ENCODE results near the gene HOXB4. TPM values are rescaled to one million over a fixed set of nuclear protein-coding genes. Genes with fewer than 3 reads are reported as not detected.
"Not testable (repeated sequence)": the region's sequence is repeated elsewhere in the genome, so short reads cannot be mapped to it uniquely, and the experiment has no call there.

HOXB4 gene
- total RNA-seq, 1 donor: 0.31 TPM

DNA sequence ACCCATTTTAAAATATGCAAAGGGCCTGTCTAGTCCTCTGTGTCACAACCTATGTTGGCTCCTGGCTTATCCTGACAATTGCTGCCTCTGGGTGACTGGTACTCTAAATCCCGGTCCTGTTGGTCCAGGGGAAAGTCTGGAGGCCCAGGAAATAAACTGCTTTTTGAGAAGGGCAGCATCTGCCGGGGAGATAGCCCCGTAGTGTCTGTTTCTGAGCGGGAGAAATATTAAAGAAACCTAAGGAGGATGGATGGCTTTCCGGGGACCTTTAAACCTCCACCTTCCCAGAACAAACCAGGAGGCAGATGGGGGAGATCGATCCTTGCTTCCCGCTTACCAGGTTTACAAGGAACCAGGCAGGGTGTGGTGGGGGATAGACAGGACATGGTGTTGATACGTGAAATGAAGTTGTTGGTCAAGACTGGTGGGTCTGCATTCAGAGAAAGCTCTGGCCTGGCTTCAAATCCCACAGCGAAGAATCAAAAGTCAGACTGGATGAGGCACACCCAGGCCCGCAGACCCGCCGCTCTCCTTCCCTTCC, 37.0 kb downstream of the HOXB4 start:
- no peaks in the 10 kb centered on the region for H3K9me3 ChIP-seq (ENCODE audit: low read depth, low read length)
- H3K4me3 ChIP-seq (ENCODE audit: low read length): peak overlapping the region; percentile 49
- H3K27me3 ChIP-seq (ENCODE audit: insufficient read depth, low read length): peaks cover 51% of the 10 kb centered on the region
- H3K4me1 ChIP-seq (ENCODE audit: insufficient read depth, low read length): peaks cover 39% of the 10 kb centered on the region

DNA sequence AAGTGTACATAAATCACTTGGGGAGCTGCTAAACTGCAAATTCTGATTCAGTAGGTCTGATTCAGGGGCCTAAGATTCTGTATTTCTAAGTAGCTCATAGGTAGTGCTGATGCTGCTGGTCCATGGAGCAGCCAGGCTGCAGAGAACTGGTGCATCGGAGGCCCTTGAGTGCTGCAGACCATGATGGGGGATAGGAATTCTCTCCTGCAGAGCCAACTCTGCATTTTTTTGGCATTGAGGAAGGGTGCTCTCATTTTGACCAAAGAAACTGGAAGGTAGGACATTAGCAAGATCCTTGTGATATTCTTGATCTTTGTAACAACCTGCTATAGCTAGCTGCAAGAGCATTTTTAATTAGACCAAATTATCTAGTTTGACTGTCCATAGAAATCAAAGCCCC, 37.9 kb downstream of the HOXB4 start:
- peaks cover 37% of the 10 kb centered on the region for H3K4me1 ChIP-seq (ENCODE audit: insufficient read depth, low read length)
- no peaks in the 10 kb centered on the region for H3K9me3 ChIP-seq (ENCODE audit: low read depth, low read length)
- H3K4me3 ChIP-seq (ENCODE audit: low read length): no peak overlapping the region
- peaks cover 46% of the 10 kb centered on the region for H3K27me3 ChIP-seq (ENCODE audit: insufficient read depth, low read length)

DNA sequence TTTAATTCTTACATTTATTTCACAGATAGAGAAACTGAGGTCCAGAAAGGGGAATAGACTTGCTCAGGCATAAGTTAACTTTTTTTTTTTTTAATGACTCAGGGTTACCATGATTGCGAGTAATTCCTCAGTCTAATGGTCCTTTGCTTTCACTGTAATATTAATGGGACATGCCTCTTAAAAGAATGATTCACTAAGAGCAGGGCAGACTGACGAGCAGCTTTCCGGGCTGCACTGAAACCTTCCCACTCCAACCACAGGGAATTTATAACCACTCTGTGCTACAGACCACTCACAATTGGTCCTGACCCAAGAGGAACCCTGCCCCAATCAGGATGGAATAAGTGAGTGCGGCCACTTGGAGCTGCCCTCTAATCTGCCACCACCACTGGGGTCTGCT, 39.0 kb downstream of the HOXB4 start:
- H3K4me3 ChIP-seq (ENCODE audit: low read length): no peak overlapping the region
- peaks cover 42% of the 10 kb centered on the region for H3K27me3 ChIP-seq (ENCODE audit: insufficient read depth, low read length)
- no peaks in the 10 kb centered on the region for H3K9me3 ChIP-seq (ENCODE audit: low read depth, low read length)
- H3K4me1 ChIP-seq (ENCODE audit: insufficient read depth, low read length): peaks cover 28% of the 10 kb centered on the region

DNA sequence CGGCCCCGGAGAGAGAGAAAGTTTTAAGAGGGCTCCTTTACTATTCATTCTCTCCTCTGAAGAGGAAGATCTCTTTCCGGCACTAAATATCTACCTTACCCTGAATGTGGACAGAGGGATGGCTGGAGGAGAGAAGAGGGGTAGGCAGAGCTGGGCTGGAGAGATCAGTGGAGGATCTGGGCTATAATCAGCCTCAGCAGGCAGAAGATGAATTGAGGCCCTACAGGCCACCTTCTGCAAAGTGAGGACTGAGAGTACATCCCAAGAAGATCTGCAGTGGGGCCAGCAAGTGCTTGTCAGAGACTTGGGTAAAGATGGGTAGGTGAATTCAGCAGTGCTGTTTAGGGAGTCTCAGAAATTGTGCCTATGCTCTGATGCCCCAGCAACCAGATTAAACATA, 40.8 kb downstream of the HOXB4 start:
- H3K4me3 ChIP-seq (ENCODE audit: low read length): no peak overlapping the region
- peaks cover 27% of the 10 kb centered on the region for H3K27me3 ChIP-seq (ENCODE audit: insufficient read depth, low read length)
- peaks cover 13% of the 10 kb centered on the region for H3K4me1 ChIP-seq (ENCODE audit: insufficient read depth, low read length)
- H3K9me3 ChIP-seq (ENCODE audit: low read depth, low read length): no peaks in the 10 kb centered on the region

DNA sequence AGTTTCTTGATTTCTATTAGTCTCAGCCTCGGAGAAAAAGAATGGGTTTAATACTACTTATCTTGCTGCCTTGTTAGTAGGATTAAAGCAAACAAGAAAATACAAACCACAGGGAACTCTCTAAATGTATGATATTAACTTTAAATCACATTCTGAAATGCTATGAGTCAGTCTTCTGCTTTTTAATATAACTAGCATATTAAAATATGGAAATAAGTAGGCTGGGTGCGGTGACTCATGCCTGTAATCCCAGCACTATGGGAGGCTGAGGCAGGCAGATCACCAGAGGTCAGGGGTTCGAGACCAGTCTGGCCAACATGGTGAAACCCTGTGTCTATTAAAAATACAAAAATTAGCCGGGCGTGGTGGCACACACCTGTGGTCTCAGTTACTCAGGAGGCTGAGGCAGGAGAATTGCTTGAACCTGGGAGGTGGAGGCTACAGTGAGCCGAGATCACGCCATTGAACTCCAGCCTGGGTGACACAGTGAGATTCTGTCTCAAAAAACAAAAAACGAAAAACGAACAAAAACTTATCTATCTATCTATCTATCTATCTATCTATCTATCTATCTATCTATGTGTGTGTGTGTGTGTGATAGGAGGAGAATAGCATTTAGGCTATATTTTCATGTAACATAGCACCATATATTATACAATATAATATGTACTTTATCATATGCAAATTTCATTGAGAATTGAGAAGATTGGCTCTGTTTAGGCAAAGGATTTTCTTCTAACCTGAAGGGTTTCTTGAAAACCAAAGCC, 42.2 kb downstream of the HOXB4 start:
- not testable (repeated sequence) for H3K4me1 ChIP-seq (ENCODE audit: insufficient read depth, low read length); H3K4me3 ChIP-seq (ENCODE audit: low read length); H3K9me3 ChIP-seq (ENCODE audit: low read depth, low read length)
- peaks cover 17% of the 10 kb centered on the region for H3K27me3 ChIP-seq (ENCODE audit: insufficient read depth, low read length)

DNA sequence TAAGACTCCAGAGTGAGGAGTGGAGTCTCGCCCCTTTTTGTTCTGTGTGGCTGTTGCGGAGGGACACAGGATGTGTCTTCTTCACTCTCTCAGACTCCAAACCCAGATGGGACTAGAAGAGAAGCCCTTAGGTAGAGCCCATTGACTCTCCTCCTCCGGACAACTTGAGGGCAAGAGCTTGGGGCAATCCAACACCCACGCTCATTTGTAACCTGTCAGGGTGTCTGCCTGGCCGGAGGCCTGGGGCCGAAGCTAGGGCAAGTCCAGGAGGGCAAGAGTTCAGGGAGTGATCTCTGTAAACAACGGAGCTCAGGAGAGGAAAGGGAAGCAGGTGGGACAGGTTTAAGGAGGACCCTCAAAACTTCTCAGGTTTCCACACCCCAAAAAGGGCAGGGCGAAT, 45.9 kb downstream of the HOXB4 start:
- Histone ChIP-seq H3K27me3 (ENCODE audit: insufficient read depth, low read length) (peaks cover 10% of the 10 kb centered on the region), H3K4me1 (ENCODE audit: insufficient read depth, low read length) (no peaks in the 10 kb centered on the region), H3K9me3 (ENCODE audit: low read depth, low read length) (no peaks in the 10 kb centered on the region), H3K4me3 (ENCODE audit: low read length) (no peak overlapping the region)

DNA sequence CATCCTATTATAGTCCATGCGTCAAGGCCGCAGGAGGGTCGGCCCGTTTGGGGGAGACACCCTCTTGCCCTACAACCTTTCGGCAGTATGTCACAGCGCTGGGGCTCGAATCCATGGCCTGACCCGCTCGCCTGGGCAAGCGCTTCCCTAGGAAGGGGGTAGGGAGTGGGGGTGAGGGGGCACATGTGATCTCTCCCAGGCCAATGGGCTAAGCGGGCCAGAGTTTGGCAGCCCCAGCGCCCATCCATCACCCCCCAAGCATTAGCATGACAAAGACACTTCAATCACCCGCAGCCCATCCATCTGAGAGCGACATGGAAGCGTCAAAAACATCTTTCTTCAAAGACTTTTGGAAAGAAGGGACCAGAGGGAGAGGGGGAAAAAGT, 47.3 kb downstream of the HOXB4 start, which contains the start of gene HOXB1:
Gene HOXB1 (minus strand): TSS at position 125 of the 386 bp plus-strand sequence. CDS start 107 bp downstream, at position 18.
- Histone ChIP-seq H3K9me3 (ENCODE audit: low read depth, low read length) (no peaks in the 10 kb centered on the region), H3K27me3 (ENCODE audit: insufficient read depth, low read length) (peaks cover 21% of the 10 kb centered on the region), H3K4me1 (ENCODE audit: insufficient read depth, low read length) (no peaks in the 10 kb centered on the region), H3K4me3 (ENCODE audit: low read length) (no peak within 1 kb of the TSS)

DNA sequence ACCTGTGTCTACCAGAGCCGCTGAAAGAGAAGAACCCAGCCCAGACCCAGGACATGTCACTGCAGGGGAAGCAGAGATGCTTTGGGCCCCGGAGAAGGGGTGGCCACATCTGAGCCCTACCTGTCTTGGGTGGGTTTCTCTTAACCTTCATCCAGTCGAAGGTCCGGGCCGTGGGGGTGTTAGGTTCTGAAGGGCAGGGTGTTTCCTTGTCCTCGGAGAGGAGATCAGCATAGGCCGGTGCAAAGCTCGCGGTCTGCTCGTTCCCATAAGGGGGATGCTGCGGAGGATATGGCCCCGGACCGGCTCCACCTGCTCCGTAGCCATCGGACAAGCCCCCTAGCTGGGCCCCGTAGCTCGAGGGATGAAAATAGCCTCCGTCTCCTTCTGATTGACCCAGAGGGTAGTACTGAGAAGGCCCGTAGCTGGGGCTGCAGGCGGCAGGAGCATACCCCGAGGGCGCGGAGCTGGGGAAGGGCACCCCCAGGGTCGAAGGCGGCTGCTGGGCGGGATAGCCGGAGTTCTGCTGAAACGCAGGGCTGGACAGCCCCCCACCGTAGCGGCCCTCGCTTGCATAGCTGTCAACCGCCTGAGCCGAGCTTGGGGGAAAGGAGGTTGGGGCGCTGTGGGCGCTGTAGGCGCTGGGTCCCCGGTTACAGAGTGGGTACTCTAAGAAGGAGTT, 47.8 kb downstream of the HOXB4 start:
- Histone ChIP-seq H3K4me1 (ENCODE audit: insufficient read depth, low read length) (no peaks in the 10 kb centered on the region), H3K4me3 (ENCODE audit: low read length) (no peak overlapping the region), H3K27me3 (ENCODE audit: insufficient read depth, low read length) (peaks cover 26% of the 10 kb centered on the region), H3K9me3 (ENCODE audit: low read depth, low read length) (no peaks in the 10 kb centered on the region)

DNA sequence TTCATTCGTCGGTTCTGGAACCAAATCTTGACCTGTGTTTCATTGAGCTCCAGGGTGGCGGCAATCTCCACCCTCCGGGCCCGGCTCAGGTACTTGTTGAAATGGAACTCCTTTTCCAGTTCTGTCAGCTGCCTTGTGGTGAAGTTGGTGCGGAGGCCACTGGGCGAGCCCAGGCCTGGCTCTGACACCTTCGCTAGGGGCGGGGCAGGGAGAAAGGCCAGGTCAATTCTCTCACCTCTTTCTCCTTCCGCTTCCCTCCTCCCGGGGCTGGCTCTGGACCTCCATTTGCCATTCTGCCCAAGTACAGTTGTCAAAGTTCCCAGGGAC, 48.5 kb downstream of the HOXB4 start:
- Histone ChIP-seq H3K9me3 (ENCODE audit: low read depth, low read length) (no peaks in the 10 kb centered on the region), H3K27me3 (ENCODE audit: insufficient read depth, low read length) (peaks cover 30% of the 10 kb centered on the region)

DNA sequence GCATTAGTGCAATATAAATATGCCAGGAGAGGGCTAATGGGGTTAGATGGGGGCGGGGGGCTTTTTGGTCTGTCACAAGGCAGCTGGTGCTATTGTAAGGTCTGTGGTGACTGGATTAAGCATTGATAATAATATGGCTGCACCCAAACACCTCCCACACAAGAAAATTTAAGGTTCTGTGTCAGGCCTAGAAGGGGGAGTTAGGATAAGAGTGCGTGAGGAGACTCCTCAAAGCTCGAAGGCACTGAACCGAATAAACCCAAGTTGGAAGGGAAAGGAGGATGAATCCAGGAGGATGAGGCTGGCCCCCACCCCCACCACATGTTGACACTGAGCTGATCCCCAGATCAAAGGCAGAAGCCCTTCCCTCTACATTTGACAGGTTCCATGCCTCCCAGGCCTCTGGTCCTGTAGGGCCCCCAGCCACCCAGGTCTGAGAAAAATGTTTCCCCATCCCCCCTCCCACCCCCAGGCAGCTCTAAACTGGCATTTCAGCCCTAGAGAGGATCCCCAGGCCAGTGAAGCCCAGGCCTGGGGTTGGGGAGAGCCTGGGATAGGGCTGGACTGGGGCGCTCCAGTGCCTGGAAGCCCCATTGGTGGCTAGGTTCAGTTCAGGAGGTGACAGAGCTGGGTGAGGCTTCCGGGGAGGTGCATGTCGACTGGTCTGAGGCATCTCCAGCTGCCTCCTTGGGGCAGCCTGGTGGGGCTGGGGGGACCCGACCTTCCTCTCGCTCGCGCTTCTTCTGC, 49.0 kb downstream of the HOXB4 start:
- Histone ChIP-seq H3K27me3 (ENCODE audit: insufficient read depth, low read length) (peaks cover 33% of the 10 kb centered on the region), H3K9me3 (ENCODE audit: low read depth, low read length) (no peaks in the 10 kb centered on the region), H3K4me1 (ENCODE audit: insufficient read depth, low read length) (no peaks in the 10 kb centered on the region), H3K4me3 (ENCODE audit: low read length) (no peak overlapping the region)

More for the DNA sequence above, 48.5 kb downstream of the HOXB4 start:
- H3K4me1 ChIP-seq (ENCODE audit: insufficient read depth, low read length): no peaks in the 10 kb centered on the region
- H3K4me3 ChIP-seq (ENCODE audit: low read length): no peak overlapping the region

DNA sequence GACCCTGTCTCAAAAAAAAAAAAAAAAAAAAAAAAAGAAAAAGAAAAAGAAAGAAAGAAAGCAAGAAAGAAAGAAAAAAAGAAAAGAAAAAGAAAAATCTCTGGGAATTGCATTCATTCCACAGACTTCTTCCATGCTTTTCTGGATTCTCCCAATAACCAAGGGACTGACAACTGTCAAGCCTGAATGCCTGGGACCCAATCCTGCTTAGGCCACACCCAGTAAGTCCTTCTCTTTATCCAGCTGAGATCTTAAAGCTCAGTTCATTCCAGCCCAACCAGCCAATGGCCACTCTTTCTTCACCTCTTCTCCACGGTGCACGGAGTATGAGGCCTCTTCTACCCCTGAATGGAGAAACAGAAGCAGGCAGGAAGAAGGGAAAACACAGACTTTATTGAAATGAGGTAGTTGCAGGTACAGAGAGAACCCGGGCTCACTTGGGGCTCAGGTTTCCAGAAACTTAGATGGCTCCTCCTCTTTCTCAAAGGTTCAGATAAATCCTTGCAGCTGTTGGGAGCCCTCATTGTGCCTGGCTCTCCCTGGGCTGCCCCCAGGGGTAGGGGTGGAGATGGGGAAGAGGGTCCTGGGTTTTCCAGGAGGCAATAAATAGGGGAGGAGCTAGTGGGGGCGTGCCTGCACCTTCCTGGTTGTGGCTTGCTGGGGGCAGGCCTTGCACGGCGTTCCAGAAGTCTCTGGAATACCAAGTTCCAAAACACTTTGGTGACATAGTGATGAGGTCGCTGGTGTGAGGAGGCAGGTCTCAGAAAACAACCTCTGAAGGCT, 49.8 kb downstream of the HOXB4 start:
- Histone ChIP-seq H3K9me3 (ENCODE audit: low read depth, low read length) (no peaks in the 10 kb centered on the region), H3K27me3 (ENCODE audit: insufficient read depth, low read length) (peaks cover 41% of the 10 kb centered on the region), H3K4me3 (ENCODE audit: low read length) (no peak overlapping the region), H3K4me1 (ENCODE audit: insufficient read depth, low read length) (no peaks in the 10 kb centered on the region)

DNA sequence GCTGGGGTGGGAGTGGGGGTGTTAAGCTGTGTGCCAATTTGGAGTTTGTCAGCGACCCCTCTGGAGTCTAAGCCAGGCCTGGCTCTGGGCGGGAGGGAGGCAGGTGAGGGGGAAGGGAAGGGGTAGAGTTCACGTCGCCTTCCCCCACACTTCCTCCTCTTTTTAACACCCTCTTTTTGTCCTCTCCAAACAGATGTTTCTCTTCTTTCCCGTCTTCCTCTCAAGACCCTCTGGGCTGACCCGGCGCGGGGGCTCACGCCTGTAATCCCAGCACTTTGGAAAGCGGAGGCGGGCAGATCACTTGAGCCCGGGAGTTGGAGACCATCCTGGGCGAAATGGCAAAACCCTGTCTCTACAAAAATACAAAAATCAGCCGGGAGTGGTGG, 50.6 kb downstream of the HOXB4 start:
- Histone ChIP-seq H3K4me1 (ENCODE audit: insufficient read depth, low read length) (no peaks in the 10 kb centered on the region), H3K27me3 (ENCODE audit: insufficient read depth, low read length) (peaks cover 41% of the 10 kb centered on the region), H3K4me3 (ENCODE audit: low read length) (no peak overlapping the region), H3K9me3 (ENCODE audit: low read depth, low read length) (no peaks in the 10 kb centered on the region)

DNA sequence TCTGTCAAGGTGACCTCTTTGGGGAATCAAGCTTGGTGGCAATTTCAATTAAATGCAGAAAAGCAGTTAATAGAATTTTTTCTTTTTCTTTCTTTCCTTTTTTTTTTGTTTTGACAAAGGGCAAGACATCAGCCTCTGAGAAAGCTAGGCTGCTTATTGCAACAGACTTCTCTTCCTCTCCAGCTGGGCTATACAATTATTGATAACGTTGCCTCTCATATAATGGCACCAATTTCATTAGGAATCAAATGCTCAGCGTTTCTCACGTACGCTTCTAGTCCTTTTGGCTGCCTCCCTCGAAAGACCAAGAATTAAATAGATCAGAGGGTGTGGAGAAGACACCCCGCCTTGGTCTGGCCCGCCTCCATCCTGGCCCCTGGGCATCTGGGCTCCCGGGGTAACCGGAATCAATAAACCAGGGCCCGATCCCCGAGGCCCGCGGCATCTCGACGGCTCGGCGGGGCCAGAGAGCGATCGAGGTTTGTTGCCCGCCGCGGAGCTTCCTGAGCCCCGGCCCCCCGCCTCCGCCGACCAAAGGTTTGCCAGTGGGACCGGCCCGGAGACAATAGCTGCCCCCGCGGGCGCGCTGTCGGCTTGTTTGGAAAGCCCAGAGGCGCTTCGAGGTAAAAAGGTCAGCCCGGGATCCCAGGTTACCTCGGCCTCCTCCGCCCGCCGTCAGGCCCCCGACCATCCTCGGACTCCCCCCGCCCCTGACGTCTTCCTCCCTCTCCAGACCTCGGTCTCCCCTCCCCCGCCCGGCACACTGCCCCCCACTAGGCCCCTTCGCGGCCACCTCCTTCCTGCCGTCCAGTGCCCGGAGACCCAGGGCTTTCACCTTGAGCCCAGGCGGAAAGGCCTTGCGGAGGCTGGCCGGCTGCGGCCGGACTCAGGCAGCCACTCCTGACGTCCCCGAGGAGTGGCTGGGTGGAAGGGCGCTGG, 51.3 kb downstream of the HOXB4 start:
- no peaks in the 10 kb centered on the region for H3K9me3 ChIP-seq (ENCODE audit: low read depth, low read length)
- no peaks in the 10 kb centered on the region for H3K4me1 ChIP-seq (ENCODE audit: insufficient read depth, low read length)
- H3K27me3 ChIP-seq (ENCODE audit: insufficient read depth, low read length): peaks cover 44% of the 10 kb centered on the region
- H3K4me3 ChIP-seq (ENCODE audit: low read length): no peak overlapping the region
